Activated CD4-positive, alpha-beta memory T cell treated with anti-CD3 and anti-CD28 coated beads, Interleukin-2, amount 10 ng/mL, durations not matched to agents 7 days and 5 days (primary cell): ENCODE data around the gene ARHGAP30. TPM values are rescaled to one million over a fixed set of nuclear protein-coding genes. Genes with fewer than 3 reads are reported as not detected.
A peak's percentile ranks its signal among the peaks of the same experiment; 100 is the strongest.
"Not testable (repeated sequence)": the region's sequence is repeated elsewhere in the genome, so short reads cannot be mapped to it uniquely, and the experiment has no call there.

Experiments used
- CTCF ChIA-PET: fragments of 350-600 bp; sonication (Branson Sonifier 250); formaldehyde crosslinking; loops from one replicate; lab custom pipeline; 2021; ENCODE audit warnings: antibody characterized with exemption, inconsistent platforms; lab: Charles Lee
- POLR2A ChIA-PET: fragments of 350-600 bp; sonication (Branson Sonifier 250); formaldehyde crosslinking; loops from one replicate; lab custom pipeline; 2021; ENCODE audit warnings: antibody characterized with exemption; lab: Charles Lee
- DNase-seq: peaks from one replicate; pipeline ENCODE4 v3.0.0-alpha.2; 2020
- H3K27ac Mint-ChIP-seq: one replicate; pipeline ENCODE4 v1.8.0; 2021; ENCODE audit warnings: mild to moderate bottlenecking, mixed read lengths
- H3K27me3 Mint-ChIP-seq: one replicate; pipeline ENCODE4 v1.8.0; 2021; ENCODE audit warnings: mixed read lengths
- H3K36me3 Mint-ChIP-seq: one replicate; pipeline ENCODE4 v1.8.0; 2021; ENCODE audit warnings: low read depth, mixed read lengths
- H3K4me1 Mint-ChIP-seq: one replicate; pipeline ENCODE4 v1.8.0; 2021; ENCODE audit warnings: mixed read lengths
- H3K4me3 Mint-ChIP-seq: one replicate; pipeline ENCODE4 v1.8.0; 2021; ENCODE audit warnings: mild to moderate bottlenecking, mixed read lengths
- H3K9me3 Mint-ChIP-seq: one replicate; pipeline ENCODE4 v1.8.0; 2021; ENCODE audit warnings: mixed read lengths
- total RNA-seq, 2 experiments: library from RNA; stranded (reverse); gene quantifications; one replicate each; pipeline ENCODE4 v1.2.3, GENCODE V29; 2021

The ARHGAP30 gene
- total RNA-seq, 2 experiments from 2014 or later: 331 to 339 TPM

GRCh38 chr1:161029466-161029865 lies 40.2 kb downstream of the ARHGAP30 start:
- H3K27me3 Mint-ChIP-seq, H3K9me3 Mint-ChIP-seq, POLR2A ChIA-PET, H3K27ac Mint-ChIP-seq, DNase-seq, CTCF ChIA-PET, H3K4me3 Mint-ChIP-seq: not testable (repeated sequence)
- peaks cover 13% of the 10 kb centered on the region for H3K36me3 Mint-ChIP-seq
- peaks cover 16% of the 10 kb centered on the region for H3K4me1 Mint-ChIP-seq

GRCh38 chr1:161026954-161027353 lies 42.7 kb downstream of the ARHGAP30 start:
- POLR2A ChIA-PET: interaction anchor here (1.4 to 2.3 kb wide), 3 partner anchors 11 to 20 kb away, joined by 4 to 8 read pairs (median 7); partner anchors contain the start of gene TSTD1
- not testable (repeated sequence) for H3K27ac Mint-ChIP-seq, H3K36me3 Mint-ChIP-seq, DNase-seq, H3K9me3 Mint-ChIP-seq, H3K4me3 Mint-ChIP-seq, H3K27me3 Mint-ChIP-seq
- peaks cover 15% of the 10 kb centered on the region for H3K4me1 Mint-ChIP-seq
- CTCF ChIA-PET: interaction anchor here (0.6 to 1.0 kb wide), 3 partner anchors 8 to 71 kb away, joined by 3 to 4 read pairs (median 3); partner anchors contain the start of genes KLHDC9 and USF1

GRCh38 chr1:161022432-161022831 lies 47.3 kb downstream of the ARHGAP30 start:
- DNase-seq, H3K9me3 Mint-ChIP-seq, H3K36me3 Mint-ChIP-seq, H3K4me3 Mint-ChIP-seq, H3K27me3 Mint-ChIP-seq, H3K27ac Mint-ChIP-seq: not testable (repeated sequence)
- ChIA-PET POLR2A (interaction anchor here (1.5 to 3.1 kb wide), 3 partner anchors 9 to 23 kb away, joined by 4 to 41 read pairs (median 24); partner anchors contain the start of genes TSTD1 and USF1), CTCF (interaction anchor here (0.5 to 1.9 kb wide), 2 partner anchors 16 to 852 kb away, joined by 4 to 6 read pairs; partner anchors contain the start of gene TSTD1)
- H3K4me1 Mint-ChIP-seq: peaks cover 37% of the 10 kb centered on the region

- Mint-ChIP-seq H3K9me3 (peaks cover 2% of the 10 kb centered on the region), H3K27me3 (peaks cover 4% of the 10 kb centered on the region), H3K36me3 (peaks cover 1% of the 10 kb centered on the region), H3K27ac (no peak overlapping the region), H3K4me1 (peaks cover 34% of the 10 kb centered on the region), H3K4me3 (peak overlapping the region; percentile 85)
- ChIA-PET CTCF (interaction anchor here (0.5 to 2.5 kb wide), 6 partner anchors 9 to 852 kb away, joined by 3 to 15 read pairs (median 5); partner anchors contain the start of genes KLHDC9, TSTD1 and UFC1), POLR2A (interaction anchor here (1.0 to 3.1 kb wide), 7 partner anchors 9 to 75 kb away, joined by 3 to 41 read pairs (median 8); partner anchors contain the start of genes TSTD1 and USF1)
- DNase-seq: no peak
Measured at GRCh38 chr1:161021970-161022353, 47.7 kb downstream of the ARHGAP30 start.

- Mint-ChIP-seq H3K9me3 (no peaks in the 10 kb centered on the region), H3K36me3 (no peaks in the 10 kb centered on the region), H3K4me1 (peaks cover 31% of the 10 kb centered on the region), H3K27me3 (peaks cover 4% of the 10 kb centered on the region), H3K27ac (peak overlapping the region; percentile 65), H3K4me3 (peak overlapping the region; percentile 85)
- CTCF ChIA-PET: interaction anchor here (0.6 to 2.5 kb wide), 15 partner anchors 8 to 481 kb away, joined by 3 to 15 read pairs (median 4); partner anchors contain the start of genes KLHDC9, NDUFS2, TSTD1 and UFC1
- POLR2A ChIA-PET: interaction anchor here (0.8 to 3.1 kb wide), 17 partner anchors 8 to 224 kb away, joined by 3 to 41 read pairs (median 4); partner anchors contain the start of genes ARHGAP30, NIT1, PFDN2 and TSTD1
- peak; percentile 86 for DNase-seq
Measured at GRCh38 chr1:161021165-161021969, 48.3 kb downstream of the ARHGAP30 start.

- CTCF ChIA-PET: interaction anchor here (0.6 to 2.5 kb wide), 14 partner anchors 9 to 481 kb away, joined by 3 to 15 read pairs (median 5); partner anchors contain the start of genes KLHDC9, NDUFS2, TSTD1 and UFC1
- Mint-ChIP-seq H3K4me3 (peak within 1 kb of the TSS; percentile 85), H3K27me3 (peaks cover 4% of the 10 kb centered on the region), H3K27ac (peak within 1 kb of the TSS; percentile 65), H3K36me3 (no peaks in the 10 kb centered on the region), H3K4me1 (peaks cover 31% of the 10 kb centered on the region), H3K9me3 (no peaks in the 10 kb centered on the region)
- peak; percentile 43 for DNase-seq
- POLR2A ChIA-PET: interaction anchor here (0.8 to 3.1 kb wide), 18 partner anchors 11 to 1944 kb away, joined by 3 to 41 read pairs (median 4); partner anchors contain the start of genes AIM2, ARHGAP30, NIT1 and PFDN2
Measured at GRCh38 chr1:161020509-161021164, 49.1 kb downstream of the ARHGAP30 start, which contains the start of gene F11R. TSS of gene F11R (minus strand) at chr1:161021152. CDS start at chr1:161021073, 79 bp downstream.

- Mint-ChIP-seq H3K9me3 (no peaks in the 10 kb centered on the region), H3K4me3 (peak overlapping the region; percentile 85), H3K36me3 (no peaks in the 10 kb centered on the region), H3K4me1 (peaks cover 31% of the 10 kb centered on the region), H3K27ac (no peak overlapping the region), H3K27me3 (peaks cover 4% of the 10 kb centered on the region)
- no peak for DNase-seq
- POLR2A ChIA-PET: interaction anchor here (0.8 to 3.1 kb wide), 15 partner anchors 12 to 1943 kb away, joined by 3 to 41 read pairs (median 7); partner anchors contain the start of genes AIM2, ARHGAP30, NIT1 and PFDN2
- CTCF ChIA-PET: interaction anchor here (1.2 to 2.5 kb wide), 10 partner anchors 12 to 480 kb away, joined by 3 to 15 read pairs (median 5); partner anchors contain the start of genes KLHDC9, NDUFS2 and UFC1
Measured at GRCh38 chr1:161019751-161020495, 49.8 kb downstream of the ARHGAP30 start.

GRCh38 chr1:161019111-161019660 lies 50.5 kb downstream of the ARHGAP30 start:
- not testable (repeated sequence) for H3K36me3 Mint-ChIP-seq, H3K9me3 Mint-ChIP-seq, H3K27ac Mint-ChIP-seq, DNase-seq, H3K27me3 Mint-ChIP-seq
- peaks cover 34% of the 10 kb centered on the region for H3K4me1 Mint-ChIP-seq
- ChIA-PET POLR2A (interaction anchor here (1.8 kb wide), 1 partner anchor 51 kb away, joined by 5 read pairs; the partner anchor contains the start of gene ARHGAP30), CTCF (interaction anchor here (0.7 kb wide), 2 partner anchors 27 to 29 kb away, joined by 4 to 5 read pairs; no protein-coding TSS in a partner anchor)
- peak overlapping the region; percentile 85 for H3K4me3 Mint-ChIP-seq

- POLR2A ChIA-PET: interaction anchor here (1.0 to 1.8 kb wide), 2 partner anchors 27 to 51 kb away, joined by 3 to 5 read pairs; partner anchors contain the start of gene ARHGAP30
Measured at GRCh38 chr1:161018631-161018930, 51.1 kb downstream of the ARHGAP30 start.

GRCh38 chr1:161017756-161018630 lies 51.7 kb downstream of the ARHGAP30 start:
- POLR2A ChIA-PET: interaction anchor here (1.0 to 1.8 kb wide), 2 partner anchors 27 to 52 kb away, joined by 3 to 5 read pairs; partner anchors contain the start of gene ARHGAP30
- peaks cover 4% of the 10 kb centered on the region for H3K27me3 Mint-ChIP-seq
- H3K36me3 Mint-ChIP-seq: no peaks in the 10 kb centered on the region
- no peak overlapping the region for H3K4me3 Mint-ChIP-seq
- H3K27ac Mint-ChIP-seq: no peak overlapping the region
- H3K9me3 Mint-ChIP-seq: no peaks in the 10 kb centered on the region
- peaks cover 44% of the 10 kb centered on the region for H3K4me1 Mint-ChIP-seq
- DNase-seq: no peak
- CTCF ChIA-PET: interaction anchor here (1.1 kb wide), 1 partner anchor 28 kb away, joined by 3 read pairs; no protein-coding TSS in a partner anchor

More at GRCh38 chr1:161018631-161018930, 51.1 kb downstream of the ARHGAP30 start:
- peaks cover 38% of the 10 kb centered on the region for H3K4me1 Mint-ChIP-seq
- H3K9me3 Mint-ChIP-seq: no peaks in the 10 kb centered on the region
- H3K4me3 Mint-ChIP-seq: no peak overlapping the region
- H3K27me3 Mint-ChIP-seq: peaks cover 4% of the 10 kb centered on the region
- CTCF ChIA-PET: interaction anchor here (1.1 kb wide), 1 partner anchor 29 kb away, joined by 3 read pairs; no protein-coding TSS in a partner anchor
- no peaks in the 10 kb centered on the region for H3K36me3 Mint-ChIP-seq
- no peak overlapping the region for H3K27ac Mint-ChIP-seq
- DNase-seq: no peak
